ENCODE measurements around the gene ACOT2.
"Not testable (repeated sequence)": the region's sequence is repeated elsewhere in the genome, so short reads cannot be mapped to it uniquely, and the experiment has no call there.

DNA sequence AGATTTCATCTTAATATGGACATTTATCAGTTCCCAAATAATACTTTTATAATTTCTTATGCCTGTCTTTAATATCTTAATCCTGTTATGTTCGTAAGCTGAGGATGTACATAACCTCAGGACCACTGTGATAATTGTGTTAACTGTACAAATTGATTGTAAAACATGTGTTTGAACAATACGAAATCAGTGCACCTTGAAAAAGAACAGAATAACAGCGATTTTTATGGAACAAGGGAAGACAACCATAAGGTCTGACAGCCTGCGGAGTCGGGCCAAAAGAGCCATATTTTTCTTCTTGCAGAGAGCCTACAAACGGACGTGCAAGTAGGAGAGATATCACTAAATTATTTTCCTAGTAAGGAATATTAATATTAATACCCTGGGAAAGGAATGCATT lies 6.8 kb upstream of the ACOT2 start:
- TF ChIP-seq, protein P1, sequence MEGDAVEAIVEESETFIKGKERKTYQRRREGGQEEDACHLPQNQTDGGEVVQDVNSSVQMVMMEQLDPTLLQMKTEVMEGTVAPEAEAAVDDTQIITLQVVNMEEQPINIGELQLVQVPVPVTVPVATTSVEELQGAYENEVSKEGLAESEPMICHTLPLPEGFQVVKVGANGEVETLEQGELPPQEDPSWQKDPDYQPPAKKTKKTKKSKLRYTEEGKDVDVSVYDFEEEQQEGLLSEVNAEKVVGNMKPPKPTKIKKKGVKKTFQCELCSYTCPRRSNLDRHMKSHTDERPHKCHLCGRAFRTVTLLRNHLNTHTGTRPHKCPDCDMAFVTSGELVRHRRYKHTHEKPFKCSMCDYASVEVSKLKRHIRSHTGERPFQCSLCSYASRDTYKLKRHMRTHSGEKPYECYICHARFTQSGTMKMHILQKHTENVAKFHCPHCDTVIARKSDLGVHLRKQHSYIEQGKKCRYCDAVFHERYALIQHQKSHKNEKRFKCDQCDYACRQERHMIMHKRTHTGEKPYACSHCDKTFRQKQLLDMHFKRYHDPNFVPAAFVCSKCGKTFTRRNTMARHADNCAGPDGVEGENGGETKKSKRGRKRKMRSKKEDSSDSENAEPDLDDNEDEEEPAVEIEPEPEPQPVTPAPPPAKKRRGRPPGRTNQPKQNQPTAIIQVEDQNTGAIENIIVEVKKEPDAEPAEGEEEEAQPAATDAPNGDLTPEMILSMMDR (IDR thresholded peaks at IDR 0.05; ENCODE audit: low read length) = not testable (repeated sequence)
- TF ChIP-seq EZH2 (IDR thresholded peaks at IDR 0.05; ENCODE audit: borderline replicate concordance, low read length) = not testable (repeated sequence)
